ENCODE data around the gene POU4F1.

POU4F1 gene

GRCh38 chr13:78606471-78607408 lies 3.4 kb upstream of the POU4F1 start:
- no peak for DNase-seq

GRCh38 chr13:78604782-78605611 lies 1.6 kb upstream of the POU4F1 start:
- no peak for DNase-seq

GRCh38 chr13:78602561-78603239 lies 652 bp downstream of the POU4F1 start:
- no peak for DNase-seq

- DNase-seq = no peak
Observed at GRCh38 chr13:78601874-78602560, 1.3 kb downstream of the POU4F1 start.

- DNase-seq = no peak
Observed at GRCh38 chr13:78601124-78601873, 2.1 kb downstream of the POU4F1 start.

- no peak for DNase-seq
Observed at GRCh38 chr13:78600280-78600883, 3.0 kb downstream of the POU4F1 start.

- DNase-seq = no peak
Observed at GRCh38 chr13:78599645-78600279, 3.6 kb downstream of the POU4F1 start.

- no peak for DNase-seq
Observed at GRCh38 chr13:78598966-78599644, 4.2 kb downstream of the POU4F1 start.

GRCh38 chr13:78598116-78598781 lies 5.1 kb downstream of the POU4F1 start:
- no peak for DNase-seq

GRCh38 chr13:78597602-78597932 lies 5.8 kb downstream of the POU4F1 start:
- DNase-seq = no peak

- no peak for DNase-seq
Observed at GRCh38 chr13:78596736-78597601, 6.4 kb downstream of the POU4F1 start.

- DNase-seq = no peak
Observed at GRCh38 chr13:78596399-78596735, 7.0 kb downstream of the POU4F1 start.

- no peak for DNase-seq
Observed at GRCh38 chr13:78595495-78596398, 7.6 kb downstream of the POU4F1 start.

GRCh38 chr13:78594456-78594975 lies 8.8 kb downstream of the POU4F1 start:
- no peak for DNase-seq

- DNase-seq = no peak
Observed at GRCh38 chr13:78593652-78594455, 9.5 kb downstream of the POU4F1 start.

GRCh38 chr13:78593129-78593528 lies 10.2 kb downstream of the POU4F1 start:
- no peak for DNase-seq

GRCh38 chr13:78592584-78592983 lies 10.8 kb downstream of the POU4F1 start:
- DNase-seq = no peak

Data from kidney glomerular epithelial cell (primary cell).